Stimulated activated naive CD8-positive, alpha-beta T cell treated with anti-CD3 and anti-CD28 coated beads, Interleukin-15, amount 100 ng/mL, for 72 hours (primary cell): ENCODE data around the gene ARMC7.
A peak's percentile ranks its signal among the peaks of the same experiment; 100 is the strongest.

ENCODE experiments used
- ATAC-seq: fragments of 150-1000 bp; cut with Tn5 transposase; 2 replicates; pipeline ENCODE4 v1.10.0; 2021; ENCODE audit warnings: mild to moderate bottlenecking, moderate library complexity
- DNase-seq, 2 donors: peaks; one replicate each; pipeline ENCODE4 v3.0.0; 2021 to 2022
- H3K27ac Mint-ChIP-seq, 2 donors: one replicate each; pipeline ENCODE4 v1.8.0; 2022; ENCODE audit warnings: mild to moderate bottlenecking in 2 of 2, mixed read lengths in 2 of 2, moderate library complexity in 2 of 2
- H3K27me3 Mint-ChIP-seq: one replicate; pipeline ENCODE4 v1.8.0; 2022; ENCODE audit warnings: mixed read lengths
- H3K4me1 Mint-ChIP-seq: one replicate; pipeline ENCODE4 v1.8.0; 2022; ENCODE audit warnings: mild to moderate bottlenecking, mixed read lengths
- H3K4me3 Mint-ChIP-seq, 2 donors: one replicate each; pipeline ENCODE4 v1.8.0; 2022; ENCODE audit warnings: mild to moderate bottlenecking in 2 of 2, mixed read lengths in 2 of 2, moderate library complexity in 1 of 2
- H3K9me3 Mint-ChIP-seq, 2 donors: one replicate each; pipeline ENCODE4 v1.8.0; 2022; ENCODE audit warnings: mixed read lengths in 2 of 2

Gene ARMC7

DNA sequence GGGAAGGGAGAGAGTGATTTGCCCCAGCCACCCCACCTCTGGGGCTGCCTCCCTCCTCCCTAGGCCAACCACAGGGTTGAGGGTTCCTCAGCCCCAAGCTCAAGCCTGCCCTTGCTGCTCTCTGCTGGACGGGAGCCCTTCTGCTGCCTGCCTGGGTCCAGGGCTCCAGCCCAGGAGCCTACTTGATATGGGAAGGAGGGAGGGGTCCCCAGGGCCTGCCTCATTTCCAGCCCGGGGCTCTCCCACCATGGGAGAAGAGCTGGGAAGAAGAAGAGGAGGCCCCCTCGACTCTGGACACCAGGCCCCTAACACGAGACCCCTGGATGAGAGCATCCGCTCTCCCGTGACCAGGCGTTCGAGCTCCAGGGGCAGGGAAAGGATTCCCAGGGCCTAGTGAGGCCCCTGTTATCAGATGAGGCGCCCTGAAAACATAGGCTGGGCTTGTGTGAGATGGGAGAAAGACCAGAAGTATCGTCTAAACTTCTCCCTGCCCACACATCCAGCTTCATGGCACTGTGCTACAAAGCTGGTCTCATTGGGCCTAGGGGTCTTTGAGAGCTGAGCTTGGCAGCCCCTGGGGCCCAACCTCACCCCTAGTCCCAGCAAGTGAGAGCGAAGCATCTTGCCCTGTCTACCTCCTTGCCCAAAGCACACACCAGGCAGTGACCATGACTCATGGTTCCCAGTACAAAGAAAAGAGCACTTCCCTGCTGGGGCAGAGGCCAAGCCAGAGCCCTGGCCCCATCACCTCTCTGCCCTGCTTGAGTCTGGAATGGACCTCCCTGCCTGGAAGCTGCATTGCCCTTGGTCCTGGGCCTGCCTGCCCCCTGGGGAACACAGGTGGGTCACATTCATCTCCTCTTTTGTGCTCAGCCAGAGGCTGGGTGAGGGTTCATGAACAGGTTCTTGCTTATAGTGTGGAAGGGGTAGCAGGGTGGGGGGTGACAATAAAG lies 21.0 kb upstream of the ARMC7 start:
- H3K27me3 Mint-ChIP-seq = no peaks in the 10 kb centered on the region
- peak overlapping the region; percentile 85 to 88 for H3K4me3 Mint-ChIP-seq
- H3K4me1 Mint-ChIP-seq = peaks cover 53% of the 10 kb centered on the region
- ATAC-seq = peak; percentile 30
- H3K9me3 Mint-ChIP-seq = no peaks in the 10 kb centered on the region
- H3K27ac Mint-ChIP-seq = peak overlapping the region in 1 of 2 donors; percentile 85
- no peak for DNase-seq

DNA sequence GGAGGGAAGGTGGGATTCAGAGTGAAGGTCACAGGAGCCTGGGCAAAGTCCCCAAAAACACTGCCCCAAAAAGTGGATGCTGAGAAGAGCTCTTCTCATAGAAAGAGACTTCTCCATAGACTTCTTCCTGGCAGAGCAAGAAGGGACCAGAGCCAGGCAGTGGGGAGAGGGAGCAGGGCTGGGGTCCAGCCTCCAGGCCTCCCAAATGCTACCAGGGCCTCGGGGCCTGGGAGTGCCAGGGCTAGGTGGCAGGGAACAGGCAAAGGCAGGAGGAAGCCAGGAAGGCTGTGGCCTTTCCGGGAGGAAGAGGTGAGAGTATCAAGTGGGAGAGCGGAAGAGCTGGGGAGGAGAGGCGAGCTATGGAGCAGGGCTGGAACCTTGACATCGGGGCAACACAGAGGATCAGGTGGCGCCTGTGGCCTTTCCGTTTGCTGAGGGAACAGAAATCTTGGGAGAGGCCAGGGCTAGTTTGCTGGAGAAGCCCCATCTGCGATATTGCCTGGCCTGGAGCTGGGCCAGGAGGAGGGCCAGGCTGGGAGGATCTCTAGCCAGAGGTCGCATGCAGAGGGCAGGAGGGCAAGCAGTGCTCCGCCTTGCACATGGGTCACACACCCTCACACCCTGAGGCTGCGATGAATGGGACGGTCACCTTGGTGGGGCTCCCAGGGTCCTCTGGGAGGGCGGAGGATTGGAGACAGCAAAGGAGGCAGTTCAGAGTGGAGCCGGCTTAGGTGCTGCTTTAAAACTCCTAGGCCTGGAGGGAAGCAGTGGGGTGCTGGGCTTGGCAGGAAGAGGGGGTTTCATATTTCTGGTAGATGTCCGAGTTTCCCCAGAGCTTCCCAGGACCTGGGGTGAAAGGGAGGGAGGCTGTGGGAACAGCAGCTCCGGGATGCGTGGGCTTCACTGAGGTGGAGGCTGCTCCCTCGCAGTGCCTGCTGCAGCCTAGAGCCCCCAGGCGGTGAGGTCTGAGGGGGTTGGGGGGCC lies 18.6 kb upstream of the ARMC7 start:
- DNase-seq = no peak
- no peak for ATAC-seq
- Mint-ChIP-seq H3K4me3 (no peak overlapping the region), H3K4me1 (peaks cover 45% of the 10 kb centered on the region), H3K9me3 (no peaks in the 10 kb centered on the region), H3K27me3 (no peaks in the 10 kb centered on the region), H3K27ac (peak overlapping the region in 1 of 2 donors; percentile 10)

DNA sequence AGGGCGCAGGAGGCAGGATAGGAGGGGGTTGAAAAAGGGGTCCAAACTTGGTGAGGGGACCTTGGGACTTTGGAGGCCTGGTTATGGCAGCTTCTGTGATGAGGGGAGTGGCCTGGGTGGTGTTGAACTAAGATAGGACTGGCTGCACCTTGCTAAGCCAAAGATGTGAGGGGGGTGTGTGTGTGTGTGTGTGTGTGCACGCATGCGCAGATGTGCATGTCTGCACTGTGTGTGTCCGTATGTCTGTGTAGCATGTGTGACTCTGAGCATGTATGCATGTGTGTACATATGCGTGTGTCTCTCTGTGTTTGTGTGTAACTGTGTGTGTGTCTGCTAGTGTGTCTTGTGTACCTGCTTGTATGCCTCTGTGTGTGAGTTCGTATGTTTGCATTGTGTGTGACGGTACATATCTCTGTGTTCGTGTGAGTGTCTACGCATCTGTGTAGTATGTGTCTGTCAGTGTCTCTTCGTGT lies 17.9 kb upstream of the ARMC7 start:
- ATAC-seq = no peak
- Mint-ChIP-seq H3K27ac (no peak overlapping the region), H3K9me3 (no peaks in the 10 kb centered on the region), H3K27me3 (no peaks in the 10 kb centered on the region), H3K4me1 (peaks cover 38% of the 10 kb centered on the region), H3K4me3 (no peak overlapping the region)
- DNase-seq = no peak

DNA sequence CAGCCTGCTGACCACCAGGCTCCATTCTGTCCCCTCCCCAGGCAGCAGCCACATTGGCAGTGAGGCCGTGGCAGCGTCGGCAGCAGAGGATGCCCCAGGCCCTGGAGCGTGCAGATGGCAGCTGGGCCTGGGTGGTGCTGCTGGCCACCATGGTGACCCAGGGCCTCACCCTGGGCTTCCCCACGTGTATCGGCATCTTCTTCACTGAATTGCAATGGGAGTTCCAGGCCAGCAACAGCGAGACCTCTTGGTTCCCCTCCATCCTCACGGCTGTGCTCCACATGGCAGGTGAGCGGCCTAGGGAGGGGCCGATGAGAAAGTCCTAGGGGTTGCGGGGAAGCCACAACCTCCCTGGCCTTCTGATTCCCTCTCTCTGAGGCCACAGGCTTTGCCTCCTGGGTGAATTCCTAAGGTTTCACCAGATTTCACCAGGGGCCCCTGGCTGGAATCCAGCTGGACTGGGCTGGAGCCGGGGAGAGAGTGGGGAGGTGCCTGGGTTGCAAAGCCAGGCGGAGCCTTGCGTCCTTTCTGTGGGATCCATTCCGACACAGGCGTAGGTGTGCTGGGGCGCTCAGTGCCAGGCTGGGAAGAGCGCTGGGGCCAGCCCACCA lies 16.1 kb upstream of the ARMC7 start:
- H3K9me3 Mint-ChIP-seq = no peaks in the 10 kb centered on the region
- DNase-seq = no peak
- H3K27ac Mint-ChIP-seq = no peak overlapping the region
- ATAC-seq = no peak
- no peak overlapping the region for H3K4me3 Mint-ChIP-seq
- peaks cover 23% of the 10 kb centered on the region for H3K4me1 Mint-ChIP-seq
- H3K27me3 Mint-ChIP-seq = no peaks in the 10 kb centered on the region

DNA sequence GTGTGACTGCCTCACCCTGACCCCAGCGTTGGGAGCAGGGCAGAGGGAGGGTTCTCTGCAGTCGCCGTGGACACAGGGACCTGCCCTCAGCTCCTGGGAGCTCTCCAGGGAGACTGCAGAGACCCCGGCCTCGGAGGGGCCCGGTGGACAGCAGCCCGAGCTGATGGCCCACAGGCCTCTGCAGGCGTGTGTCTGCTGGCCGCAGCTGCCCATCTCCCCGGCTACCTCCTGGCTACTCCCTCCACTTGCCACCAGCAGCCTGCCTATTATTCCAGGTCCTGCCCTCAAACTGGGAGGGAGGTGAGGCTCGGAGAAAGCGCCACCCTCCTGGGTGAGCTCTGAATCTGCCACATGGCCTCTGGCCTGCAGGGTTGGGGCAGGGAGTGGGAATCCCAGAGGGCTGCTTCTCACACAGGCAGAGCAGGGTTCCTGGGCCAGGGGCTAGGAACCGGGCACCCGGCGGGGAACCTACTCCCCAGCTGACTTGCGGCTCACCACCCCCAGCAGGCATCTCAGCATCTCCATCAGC lies 14.8 kb upstream of the ARMC7 start:
- DNase-seq (no peak), ATAC-seq (no peak)

DNA sequence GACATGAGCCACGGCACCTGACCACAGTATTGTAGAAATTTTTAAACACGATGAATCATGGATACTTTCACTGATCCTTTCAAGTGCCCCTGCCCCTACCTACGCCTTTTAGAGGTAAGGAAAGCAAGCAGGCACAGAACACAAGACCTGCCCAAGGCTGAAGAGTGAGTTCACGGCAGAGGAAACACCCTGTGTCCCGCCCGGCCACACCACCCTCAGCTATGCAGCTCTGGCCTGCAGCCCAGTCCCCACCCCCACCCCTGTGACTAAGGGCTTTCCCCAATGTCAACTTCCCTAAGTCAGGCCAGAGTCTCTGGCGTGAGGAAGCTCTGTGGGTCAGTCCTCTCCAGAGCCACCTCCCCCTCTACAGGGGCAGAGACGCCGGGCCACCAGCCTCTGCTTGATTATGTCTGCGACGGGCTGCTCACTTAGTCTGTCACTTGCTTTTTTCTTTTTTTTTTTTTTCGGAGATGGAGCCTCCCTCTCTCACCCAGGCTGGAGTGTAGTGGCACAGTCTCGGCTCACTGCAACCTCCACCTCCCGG lies 13.6 kb upstream of the ARMC7 start:
- no peaks in the 10 kb centered on the region for H3K9me3 Mint-ChIP-seq
- DNase-seq (no peak), ATAC-seq (no peak)
- H3K27me3 Mint-ChIP-seq = no peaks in the 10 kb centered on the region
- no peak overlapping the region for H3K4me3 Mint-ChIP-seq
- no peak overlapping the region for H3K27ac Mint-ChIP-seq
- H3K4me1 Mint-ChIP-seq = no peaks in the 10 kb centered on the region

More for the DNA sequence above, 14.8 kb upstream of the ARMC7 start:
- H3K9me3 Mint-ChIP-seq = no peaks in the 10 kb centered on the region
- peaks cover 11% of the 10 kb centered on the region for H3K4me1 Mint-ChIP-seq
- no peak overlapping the region for H3K27ac Mint-ChIP-seq
- no peak overlapping the region for H3K4me3 Mint-ChIP-seq
- H3K27me3 Mint-ChIP-seq = no peaks in the 10 kb centered on the region

DNA sequence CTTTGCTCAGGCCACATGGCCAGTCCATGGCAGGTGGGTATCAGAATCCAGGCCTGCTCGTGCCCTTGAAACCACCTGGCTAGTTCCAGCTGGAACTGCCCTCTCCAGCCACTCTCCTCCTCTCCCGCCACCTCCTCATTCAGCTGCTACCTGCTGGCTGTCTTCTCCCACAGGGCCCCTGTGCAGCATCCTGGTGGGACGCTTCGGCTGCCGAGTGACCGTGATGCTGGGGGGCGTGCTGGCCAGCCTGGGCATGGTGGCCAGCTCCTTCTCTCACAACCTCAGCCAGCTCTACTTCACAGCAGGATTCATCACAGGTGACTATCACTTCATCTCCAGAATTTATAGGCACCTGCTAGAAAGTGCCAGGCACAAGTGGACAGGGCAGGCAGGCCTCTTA lies 11.9 kb upstream of the ARMC7 start:
- no peak overlapping the region for H3K27ac Mint-ChIP-seq
- DNase-seq (no peak), ATAC-seq (no peak)
- H3K4me3 Mint-ChIP-seq = no peak overlapping the region
- no peaks in the 10 kb centered on the region for H3K27me3 Mint-ChIP-seq
- H3K4me1 Mint-ChIP-seq = no peaks in the 10 kb centered on the region
- no peaks in the 10 kb centered on the region for H3K9me3 Mint-ChIP-seq

DNA sequence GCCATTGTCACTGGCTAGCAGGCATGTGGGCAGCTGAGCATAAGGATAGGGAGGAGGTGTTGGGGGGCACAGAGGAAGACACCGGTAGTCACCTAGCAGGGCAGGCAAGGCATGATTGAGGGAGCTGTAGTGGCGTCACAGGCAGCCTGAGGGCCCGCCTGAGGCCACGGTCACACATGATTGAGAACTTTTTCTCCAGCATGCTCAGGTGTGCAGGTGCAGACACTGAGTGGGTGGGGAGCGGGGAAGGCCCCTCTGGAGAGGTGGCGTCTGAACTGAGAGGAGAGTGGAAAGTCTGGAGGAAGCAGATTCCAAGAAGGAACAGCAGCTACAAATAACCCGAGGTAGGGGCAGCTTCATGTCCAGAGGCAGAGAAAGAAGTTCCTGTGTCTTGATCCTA lies 10.9 kb upstream of the ARMC7 start:
- Mint-ChIP-seq H3K9me3 (no peaks in the 10 kb centered on the region), H3K4me1 (no peaks in the 10 kb centered on the region), H3K27me3 (no peaks in the 10 kb centered on the region), H3K4me3 (no peak overlapping the region), H3K27ac (no peak overlapping the region)
- ATAC-seq = no peak
- DNase-seq = no peak

DNA sequence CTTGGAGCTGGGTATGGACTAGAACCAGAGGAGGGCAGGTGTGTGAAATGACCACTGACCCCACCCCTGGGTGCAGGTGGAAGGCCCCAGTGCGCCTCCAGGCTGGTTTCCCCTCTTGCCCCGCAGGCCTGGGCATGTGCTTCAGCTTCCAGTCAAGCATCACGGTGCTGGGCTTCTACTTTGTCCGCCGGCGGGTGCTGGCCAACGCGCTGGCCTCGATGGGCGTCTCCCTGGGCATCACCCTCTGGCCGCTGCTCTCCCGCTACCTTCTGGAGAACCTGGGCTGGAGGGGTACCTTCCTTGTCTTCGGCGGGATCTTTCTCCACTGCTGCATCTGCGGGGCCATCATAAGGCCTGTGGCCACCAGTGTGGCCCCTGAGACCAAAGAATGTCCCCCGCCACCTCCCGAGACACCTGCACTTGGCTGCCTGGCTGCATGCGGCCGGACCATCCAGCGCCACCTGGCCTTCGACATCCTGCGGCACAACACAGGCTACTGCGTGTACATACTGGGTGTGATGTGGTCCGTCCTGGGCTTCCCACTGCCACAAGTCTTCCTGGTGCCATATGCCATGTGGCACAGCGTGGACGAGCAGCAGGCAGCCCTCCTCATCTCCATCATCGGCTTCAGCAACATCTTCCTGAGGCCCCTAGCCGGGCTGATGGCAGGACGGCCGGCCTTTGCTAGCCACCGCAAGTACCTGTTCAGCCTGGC lies 9.7 kb upstream of the ARMC7 start:
- DNase-seq = no peak
- Mint-ChIP-seq H3K9me3 (no peaks in the 10 kb centered on the region), H3K27me3 (no peaks in the 10 kb centered on the region), H3K4me1 (no peaks in the 10 kb centered on the region), H3K4me3 (no peak overlapping the region), H3K27ac (no peak overlapping the region)
- no peak for ATAC-seq

DNA sequence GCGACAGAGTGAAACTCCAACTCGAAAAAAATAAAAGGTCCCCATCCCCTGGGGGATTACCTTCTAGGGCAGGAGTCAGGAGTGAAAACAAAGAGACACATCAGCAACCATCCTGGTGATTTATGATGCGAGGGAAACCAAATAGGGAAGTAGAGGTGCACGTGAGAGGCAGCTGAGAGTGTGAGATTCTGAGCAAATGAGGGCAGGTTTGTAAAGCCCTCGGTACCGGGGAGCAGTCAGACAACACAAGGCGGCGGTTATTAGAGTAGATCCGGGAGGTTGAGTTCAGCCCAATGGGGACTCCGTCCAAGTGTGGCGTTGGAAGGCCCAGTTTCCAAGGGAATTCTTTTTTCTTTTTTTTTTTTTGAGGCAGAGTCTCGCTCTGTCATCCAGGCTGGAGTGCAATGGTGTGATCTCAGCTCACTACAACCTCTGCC lies 7.4 kb upstream of the ARMC7 start:
- H3K27ac Mint-ChIP-seq = no peak overlapping the region
- no peak for ATAC-seq

DNA sequence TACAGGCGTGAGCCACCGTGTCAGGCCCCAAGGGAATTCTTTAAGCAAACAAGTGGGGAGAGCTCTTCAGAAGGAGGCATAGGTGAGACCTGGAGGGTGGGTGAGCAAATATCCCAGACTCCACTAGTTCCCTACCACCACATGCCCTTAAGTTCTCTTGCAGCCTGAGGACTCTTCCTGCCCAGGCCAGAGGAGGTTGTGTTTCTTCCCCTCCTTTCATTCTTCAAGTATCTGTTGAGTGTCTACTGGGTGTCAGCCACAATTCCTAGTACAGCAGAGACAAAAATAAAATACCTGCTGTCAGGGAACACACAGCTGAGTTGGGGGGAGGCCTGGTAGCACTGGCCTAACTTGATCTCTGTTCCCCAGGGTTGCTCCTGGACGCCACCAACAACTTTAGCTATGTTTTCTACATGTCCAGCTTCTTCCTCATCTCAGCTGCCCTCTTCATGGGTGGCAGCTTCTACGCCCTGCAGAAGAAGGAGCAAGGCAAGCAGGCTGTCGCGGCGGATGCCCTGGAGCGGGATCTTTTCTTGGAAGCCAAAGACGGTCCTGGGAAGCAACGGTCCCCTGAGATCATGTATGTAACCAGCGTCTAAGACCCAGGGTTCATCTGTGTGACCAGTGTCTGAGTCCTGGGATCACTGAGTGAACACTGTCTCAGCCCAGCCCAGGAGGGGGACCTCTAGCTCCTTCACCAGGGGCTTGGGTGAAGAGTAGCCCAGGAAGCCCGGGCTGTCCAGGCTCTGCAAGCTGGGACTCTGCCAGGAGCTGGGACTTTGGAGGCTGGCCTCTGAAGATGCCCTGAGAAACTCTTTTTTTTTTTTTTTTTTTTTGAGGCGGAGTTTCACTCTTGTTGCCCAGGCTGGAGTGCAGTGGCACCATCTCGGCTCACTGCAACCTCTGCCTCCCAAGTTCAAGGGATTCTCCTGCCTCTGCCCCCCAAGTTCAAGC lies 5.9 kb upstream of the ARMC7 start:
- Mint-ChIP-seq H3K9me3 (no peaks in the 10 kb centered on the region), H3K27me3 (no peaks in the 10 kb centered on the region), H3K4me1 (peaks cover 7% of the 10 kb centered on the region), H3K27ac (peak overlapping the region in 1 of 2 donors; percentile 89), H3K4me3 (no peak overlapping the region)
- DNase-seq (no peak), ATAC-seq (no peak)

More for the DNA sequence above, 7.4 kb upstream of the ARMC7 start:
- Mint-ChIP-seq H3K9me3 (no peaks in the 10 kb centered on the region), H3K27me3 (no peaks in the 10 kb centered on the region), H3K4me3 (no peak overlapping the region), H3K4me1 (no peaks in the 10 kb centered on the region)
- DNase-seq = no peak

DNA sequence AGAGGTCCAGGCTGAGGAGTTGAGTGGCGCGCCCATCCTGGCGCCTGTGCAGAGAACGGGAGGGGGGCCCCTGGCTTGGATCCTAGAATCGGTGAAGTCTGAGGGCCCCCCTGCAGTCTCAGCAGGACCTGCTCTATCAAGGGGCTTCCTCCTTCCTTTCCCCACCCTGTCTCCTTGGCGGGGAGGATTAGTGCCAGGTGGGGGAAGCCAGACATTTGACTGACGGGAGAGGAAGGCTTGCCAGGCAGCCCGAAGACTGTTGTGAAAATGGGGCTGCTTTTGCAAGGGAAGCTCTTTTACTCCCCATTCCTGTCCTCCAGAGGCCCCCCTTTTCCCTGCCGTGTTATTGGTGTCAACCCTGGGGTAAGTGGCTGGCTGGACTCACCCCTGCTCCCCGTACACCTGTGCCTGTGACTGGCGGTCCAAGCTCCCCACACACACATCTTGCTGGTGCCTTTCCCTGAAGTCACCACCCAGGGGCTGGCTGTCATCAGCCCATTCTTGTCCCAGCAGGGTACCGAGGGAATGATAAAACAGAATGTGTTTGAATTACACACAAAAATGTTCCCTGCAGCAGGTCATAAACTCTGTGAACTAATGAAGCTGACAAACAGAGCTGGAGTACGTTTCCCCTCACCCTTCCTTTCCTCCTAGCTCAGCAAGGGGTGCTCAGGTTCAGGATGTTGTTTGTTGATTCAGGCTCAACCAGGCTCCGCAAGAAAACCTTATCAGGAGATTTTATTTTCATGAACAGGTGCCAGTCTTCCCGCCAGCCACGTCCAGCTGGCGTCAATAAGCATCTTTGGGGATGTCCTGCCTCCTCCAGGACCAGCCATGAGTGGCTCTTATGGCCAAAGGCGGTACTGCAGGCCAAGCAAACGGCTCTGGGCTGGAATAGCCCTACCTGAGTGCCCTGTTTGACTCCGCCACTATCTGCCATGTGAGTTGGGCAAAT lies 4.4 kb upstream of the ARMC7 start:
- Mint-ChIP-seq H3K4me3 (no peak overlapping the region), H3K9me3 (no peaks in the 10 kb centered on the region), H3K27ac (no peak overlapping the region), H3K27me3 (no peaks in the 10 kb centered on the region), H3K4me1 (peaks cover 15% of the 10 kb centered on the region)
- ATAC-seq (no peak), DNase-seq (no peak)

DNA sequence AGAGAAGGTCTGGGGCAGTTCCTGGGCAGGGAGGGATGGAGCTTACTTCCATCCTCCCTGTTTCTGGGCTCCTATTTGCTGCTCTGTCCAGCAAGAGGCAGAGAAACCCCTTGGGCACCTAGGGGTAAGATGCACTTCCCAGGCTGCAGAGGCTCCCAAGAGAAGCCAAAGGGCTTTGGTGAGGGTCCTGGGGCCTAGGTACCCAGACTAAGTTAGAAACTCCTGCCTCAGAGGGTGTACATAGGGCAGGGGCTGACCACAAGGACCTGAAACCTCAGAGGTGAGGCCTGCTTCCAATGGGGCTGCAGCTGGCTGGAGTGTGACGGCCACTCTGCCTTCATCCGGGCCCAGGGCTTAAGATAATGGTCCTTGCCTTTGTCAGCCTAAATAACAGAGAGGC lies 1.6 kb upstream of the ARMC7 start:
- Mint-ChIP-seq H3K9me3 (no peaks in the 10 kb centered on the region), H3K27me3 (no peaks in the 10 kb centered on the region), H3K4me3 (peak overlapping the region; percentile 3 to 89), H3K4me1 (peaks cover 29% of the 10 kb centered on the region), H3K27ac (no peak overlapping the region)
- DNase-seq = no peak
- ATAC-seq = no peak
